Measurements from ENCODE around the gene PA2G4.

- no peak for TF ChIP-seq CTCF (IDR thresholded peaks at IDR 0.05; ENCODE audit: poor library complexity)
- TF ChIP-seq EZH2phosphoT487 (IDR thresholded peaks at IDR 0.05; ENCODE audit: low read depth, severe bottlenecking, unreplicated experiment) = no peak
Observed at GRCh38 chr12:56120158-56120846, 15.9 kb downstream of the PA2G4 start.
